Ectodermal cell (in vitro differentiated cells): Measurements from ENCODE around the gene KDM1A.

Source experiments
- H3K27ac ChIP-seq: 2 replicates; pipeline ENCODE4 v1.7.0; 2013; ENCODE audit warnings: mild to moderate bottlenecking, low read depth, low read length; ENCODE audit not compliant: insufficient read depth, poor library complexity, severe bottlenecking
- H3K27me3 ChIP-seq: 2 replicates; pipeline ENCODE4 v1.7.0; 2013; ENCODE audit warnings: mild to moderate bottlenecking, low read length; ENCODE audit not compliant: insufficient read depth, control insufficient read depth, poor library complexity, severe bottlenecking
- H3K36me3 ChIP-seq: one replicate; pipeline ENCODE4 v1.7.0; 2013; ENCODE audit warnings: low read length; ENCODE audit not compliant: control insufficient read depth, insufficient read depth
- H3K4me1 ChIP-seq: one replicate; pipeline ENCODE4 v1.7.0; 2013; ENCODE audit warnings: low read length; ENCODE audit not compliant: control insufficient read depth, insufficient read depth
- H3K4me3 ChIP-seq: 2 replicates; pipeline ENCODE4 v1.7.0; 2013; ENCODE audit warnings: low read depth, low read length, control low read depth; ENCODE audit not compliant: insufficient read depth
- H3K9me3 ChIP-seq: 2 replicates; pipeline ENCODE4 v1.7.0; 2013; ENCODE audit warnings: mild to moderate bottlenecking, low read length, moderate library complexity; ENCODE audit not compliant: control insufficient read depth
- WGBS, 2 experiments: methylation state at CpG; one replicate each; pipeline ENCODE4 v1.1.7; 2013; ENCODE audit warnings: missing lambda C conversion rate in 2 of 2; 5-methylcytosine and 5-hydroxymethylcytosine counted together

The KDM1A gene

DNA sequence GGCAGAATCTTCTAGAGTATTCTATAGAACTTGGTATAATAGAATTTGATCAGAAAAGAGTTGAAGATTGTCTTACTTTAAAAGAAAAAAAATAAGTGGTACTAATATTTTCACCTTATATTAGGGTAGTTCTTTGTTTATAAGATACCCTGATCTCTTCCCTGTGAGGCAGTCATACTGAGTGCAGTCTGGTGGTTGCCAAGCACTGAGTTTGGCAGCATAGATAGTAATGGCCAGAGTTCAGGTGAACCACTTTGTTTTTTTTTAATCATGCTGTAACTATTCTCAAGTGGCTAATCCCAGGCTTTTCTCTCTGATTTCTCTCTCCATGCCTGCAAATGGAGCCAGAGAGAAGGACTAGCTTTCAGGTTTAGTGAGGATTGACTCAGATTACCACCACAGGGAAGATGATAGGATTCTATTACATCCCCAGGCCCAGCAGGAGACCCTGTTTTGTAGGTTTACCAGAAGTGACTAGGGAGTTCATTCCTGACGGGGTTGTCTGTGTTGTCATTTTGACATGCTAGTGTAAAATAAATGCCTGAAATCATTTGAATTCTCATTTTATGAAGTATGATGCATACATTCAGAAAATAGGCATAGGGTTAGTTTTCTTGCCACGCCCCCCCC is 16.7 kb downstream of the KDM1A start:
- H3K36me3 ChIP-seq: peaks cover 3% of the 10 kb centered on the region
- no peaks in the 10 kb centered on the region for H3K27me3 ChIP-seq
- H3K27ac ChIP-seq: no peak overlapping the region
- no peak overlapping the region for H3K4me3 ChIP-seq
- H3K4me1 ChIP-seq: peaks cover 5% of the 10 kb centered on the region
- no peaks in the 10 kb centered on the region for H3K9me3 ChIP-seq
- WGBS, 2 experiments: 52 to 67% methylated on average over 1 to 2 of the region's 2 CpGs

DNA sequence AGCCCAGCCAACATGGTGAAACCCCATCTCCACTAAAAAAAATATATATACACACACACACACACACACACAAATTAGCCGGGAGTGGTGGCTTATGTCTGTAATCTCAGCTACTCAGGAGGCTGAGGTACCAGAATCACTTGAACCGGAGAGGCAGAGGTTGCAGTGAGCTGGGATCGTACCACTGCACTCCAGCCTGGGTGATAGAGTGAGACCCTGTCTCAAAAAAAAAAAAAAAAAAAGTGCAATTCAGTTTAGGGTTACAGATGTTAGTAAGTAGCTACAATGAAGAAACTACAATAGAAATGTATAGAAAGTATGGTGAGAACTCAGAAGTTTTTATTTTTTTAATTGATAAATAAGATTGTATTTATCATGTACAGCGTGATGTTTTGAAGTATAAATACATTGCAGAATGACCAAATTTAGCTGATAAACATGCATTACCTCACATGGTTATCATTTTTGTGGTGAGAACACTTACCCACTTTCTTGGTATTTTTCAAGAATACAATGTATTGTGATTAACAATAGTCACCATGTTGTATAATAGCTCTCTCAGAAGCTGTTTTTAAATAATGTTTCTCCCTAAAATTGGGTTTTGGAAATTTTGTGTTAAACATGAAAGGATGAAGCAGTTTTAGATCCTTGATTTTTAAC is 17.9 kb downstream of the KDM1A start:
- no peak overlapping the region for H3K4me3 ChIP-seq
- H3K4me1 ChIP-seq: peaks cover 5% of the 10 kb centered on the region
- 88 to 96% methylated on average over 3 to 4 of the region's 4 CpGs for WGBS, 2 experiments
- no peak overlapping the region for H3K27ac ChIP-seq
- no peaks in the 10 kb centered on the region for H3K36me3 ChIP-seq
- no peaks in the 10 kb centered on the region for H3K9me3 ChIP-seq
- H3K27me3 ChIP-seq: no peaks in the 10 kb centered on the region

DNA sequence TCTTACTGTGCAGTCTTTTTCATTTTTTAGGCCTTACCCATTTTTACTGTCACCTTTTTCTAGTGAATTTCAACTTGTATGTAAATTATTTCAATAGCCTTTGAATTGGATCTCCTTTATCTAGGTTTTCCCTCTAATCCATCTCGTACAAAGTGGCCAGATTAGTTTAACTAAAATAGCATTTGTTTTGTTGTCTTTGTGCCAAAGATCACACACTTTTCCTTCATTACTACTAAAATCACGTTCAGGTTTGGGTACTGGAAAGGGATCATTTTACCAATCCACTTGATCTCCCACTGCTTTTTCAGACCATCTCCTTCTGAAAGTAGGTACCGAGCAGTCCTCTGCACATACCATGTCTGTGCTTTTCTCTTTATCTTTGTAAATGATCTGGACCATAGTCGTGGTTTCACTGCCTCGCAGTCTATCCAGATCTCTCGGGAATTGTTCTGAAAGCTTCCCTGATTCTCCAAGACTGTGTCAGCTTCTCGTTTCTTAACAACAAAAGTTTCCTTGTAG is 20.1 kb downstream of the KDM1A start:
- no peak overlapping the region for H3K27ac ChIP-seq
- H3K36me3 ChIP-seq: no peaks in the 10 kb centered on the region
- WGBS, 2 experiments: 86 to 91% methylated on average over 6 of the region's 7 CpGs

DNA sequence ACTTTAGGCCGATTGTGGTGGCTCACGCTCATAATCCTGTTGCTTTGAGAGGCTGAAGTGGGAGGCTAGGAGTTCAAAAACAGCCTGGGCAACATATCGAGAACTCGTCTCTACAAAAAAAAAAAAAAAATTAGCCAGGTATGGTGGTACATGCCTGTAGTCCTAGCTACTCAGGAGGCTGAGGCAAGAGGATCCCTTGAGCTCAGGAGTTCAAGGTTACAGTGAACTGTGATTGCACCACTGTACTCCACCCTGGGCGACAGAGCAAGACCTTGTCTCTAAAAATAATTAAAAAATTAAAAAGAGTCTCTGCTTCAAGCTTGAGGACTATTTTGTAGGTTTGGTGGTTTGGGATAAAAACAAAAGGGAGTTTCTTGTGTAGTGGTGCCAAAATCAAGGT is 21.2 kb downstream of the KDM1A start:
- Histone ChIP-seq H3K9me3 (no peaks in the 10 kb centered on the region), H3K4me1 (no peaks in the 10 kb centered on the region), H3K27me3 (no peaks in the 10 kb centered on the region), H3K27ac (no peak overlapping the region), H3K4me3 (no peak overlapping the region), H3K36me3 (no peaks in the 10 kb centered on the region)
- WGBS, 2 experiments: 96% methylated on average over 4 to 5 of the region's 5 CpGs

More for the DNA sequence above, 20.1 kb downstream of the KDM1A start:
- Histone ChIP-seq H3K9me3 (no peaks in the 10 kb centered on the region), H3K27me3 (no peaks in the 10 kb centered on the region), H3K4me1 (peaks cover 5% of the 10 kb centered on the region), H3K4me3 (no peak overlapping the region)

DNA sequence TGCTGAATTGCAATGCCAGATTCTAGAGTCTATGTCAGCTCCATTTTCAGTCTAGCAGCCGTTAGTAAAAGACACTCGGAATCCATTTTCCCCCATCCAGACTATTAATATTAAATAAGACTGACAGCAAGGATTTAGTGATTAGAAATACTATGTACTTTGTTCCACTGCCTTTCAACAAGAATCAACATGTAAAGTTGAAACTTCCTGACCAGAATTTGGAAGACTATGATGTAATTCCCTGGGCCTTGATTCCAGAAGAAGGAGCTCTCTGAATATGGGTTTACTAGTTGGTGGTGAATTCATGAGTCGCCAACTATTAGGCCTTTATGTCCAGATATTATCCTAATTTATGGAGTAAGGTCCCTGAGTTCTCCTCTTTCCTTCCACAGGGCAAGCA is 24.8 kb downstream of the KDM1A start:
- Histone ChIP-seq H3K9me3 (no peaks in the 10 kb centered on the region), H3K27me3 (no peaks in the 10 kb centered on the region), H3K4me1 (no peaks in the 10 kb centered on the region), H3K27ac (no peak overlapping the region), H3K4me3 (no peak overlapping the region), H3K36me3 (no peaks in the 10 kb centered on the region)
- WGBS, 2 experiments: 93% methylated on average over 2 to 3 of the region's 3 CpGs

DNA sequence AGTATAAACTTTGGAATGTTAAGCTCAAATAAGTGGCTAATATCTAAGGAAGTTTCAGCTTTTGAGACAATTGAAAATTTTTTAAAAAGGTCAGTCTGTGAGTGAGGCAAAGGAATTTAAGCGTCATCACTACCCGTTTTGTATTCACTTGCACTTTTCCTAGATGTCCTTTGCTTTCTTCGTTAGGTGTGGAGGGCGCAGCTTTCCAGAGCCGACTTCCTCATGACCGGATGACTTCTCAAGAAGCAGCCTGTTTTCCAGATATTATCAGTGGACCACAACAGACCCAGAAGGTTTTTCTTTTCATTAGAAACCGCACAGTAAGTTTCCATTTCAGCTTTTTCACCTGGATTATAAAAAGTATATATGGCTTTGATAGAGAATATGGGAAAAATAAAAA is 30.9 kb downstream of the KDM1A start:
- WGBS, 2 experiments: 93 to 98% methylated on average over 6 to 7 of the region's 7 CpGs
- H3K36me3 ChIP-seq: peaks cover 26% of the 10 kb centered on the region

DNA sequence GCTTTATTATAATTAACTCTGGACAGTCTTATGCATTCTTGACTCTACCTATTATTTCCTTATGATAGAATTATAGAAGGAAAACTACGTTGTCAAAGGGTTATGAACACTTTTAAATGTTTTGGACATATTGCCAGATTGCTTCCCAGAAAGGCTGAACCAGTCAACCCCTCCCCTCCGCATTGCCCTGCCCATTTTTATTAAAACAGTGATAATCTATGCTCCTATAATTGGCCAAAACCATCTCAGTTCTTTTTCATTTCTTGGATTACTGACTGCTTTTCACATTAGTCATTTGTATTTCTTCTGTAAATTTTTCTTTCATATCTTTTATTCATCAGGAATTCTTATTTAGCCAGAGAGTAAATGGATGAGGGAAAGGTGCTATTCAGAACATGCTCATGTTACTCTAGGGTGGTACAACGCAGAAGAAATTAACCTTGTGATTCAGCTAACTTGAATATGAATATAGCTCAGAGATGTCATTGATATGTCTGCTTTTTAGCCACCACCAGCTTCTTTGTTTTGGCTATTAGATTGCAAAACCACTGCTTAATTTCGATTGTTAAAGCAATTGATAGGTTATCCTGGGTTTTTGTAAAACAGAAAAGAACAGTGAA is 32.1 kb downstream of the KDM1A start:
- H3K9me3 ChIP-seq: no peaks in the 10 kb centered on the region
- H3K36me3 ChIP-seq: peaks cover 26% of the 10 kb centered on the region
- no peaks in the 10 kb centered on the region for H3K27me3 ChIP-seq
- no peak overlapping the region for H3K4me3 ChIP-seq
- H3K4me1 ChIP-seq: no peaks in the 10 kb centered on the region
- no peak overlapping the region for H3K27ac ChIP-seq
- WGBS, 2 experiments: 87 to 89% methylated on average over 4 of the region's 4 CpGs

More for the DNA sequence above, 30.9 kb downstream of the KDM1A start:
- Histone ChIP-seq H3K4me1 (no peaks in the 10 kb centered on the region), H3K9me3 (no peaks in the 10 kb centered on the region), H3K4me3 (no peak overlapping the region), H3K27me3 (no peaks in the 10 kb centered on the region), H3K27ac (no peak overlapping the region)

DNA sequence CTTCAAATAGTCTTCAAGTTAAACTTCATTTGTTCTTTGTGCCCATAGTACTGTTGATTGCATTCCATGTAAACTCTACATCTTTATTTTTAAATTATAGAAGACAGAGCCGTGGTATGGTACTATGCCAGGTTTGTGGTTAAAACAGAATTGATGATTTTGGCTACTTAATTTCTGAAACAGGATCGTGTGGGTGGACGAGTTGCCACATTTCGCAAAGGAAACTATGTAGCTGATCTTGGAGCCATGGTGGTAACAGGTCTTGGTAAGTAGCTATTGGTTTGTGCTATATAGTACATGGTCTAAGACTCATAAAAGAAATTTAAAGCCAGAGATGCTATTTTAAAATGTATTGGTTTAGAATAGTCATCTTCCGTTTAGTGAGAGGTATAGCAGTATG is 38.0 kb downstream of the KDM1A start:
- Histone ChIP-seq H3K27ac (no peak overlapping the region), H3K4me3 (no peak overlapping the region), H3K36me3 (peaks cover 44% of the 10 kb centered on the region), H3K4me1 (no peaks in the 10 kb centered on the region), H3K9me3 (no peaks in the 10 kb centered on the region), H3K27me3 (no peaks in the 10 kb centered on the region)
- WGBS, 2 experiments: 94 to 98% methylated on average over 5 of the region's 5 CpGs

DNA sequence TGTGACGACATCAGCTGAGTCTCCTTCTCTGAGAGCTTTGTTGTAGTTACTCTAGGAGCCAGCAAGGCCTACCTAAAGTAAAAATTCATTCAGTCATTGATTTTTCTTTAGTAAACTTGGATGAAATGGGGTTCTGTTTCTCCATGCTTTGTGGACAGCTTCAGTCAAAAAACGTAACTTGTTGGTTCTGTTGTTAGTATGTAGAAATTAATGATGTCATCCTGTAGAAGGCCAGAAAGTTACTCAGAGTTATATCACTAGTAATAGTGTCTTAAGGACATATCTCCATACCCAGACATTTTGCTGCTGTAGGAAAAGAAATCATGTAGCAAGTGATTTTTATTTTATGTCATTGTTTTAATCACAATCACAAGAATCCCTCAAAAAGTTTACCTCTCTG is 43.0 kb downstream of the KDM1A start:
- Histone ChIP-seq H3K27ac (no peak overlapping the region), H3K9me3 (no peaks in the 10 kb centered on the region), H3K36me3 (peaks cover 38% of the 10 kb centered on the region), H3K4me3 (no peak overlapping the region), H3K27me3 (no peaks in the 10 kb centered on the region), H3K4me1 (no peaks in the 10 kb centered on the region)
- WGBS, 2 experiments: 91 to 100% methylated on average over 2 of the region's 2 CpGs

DNA sequence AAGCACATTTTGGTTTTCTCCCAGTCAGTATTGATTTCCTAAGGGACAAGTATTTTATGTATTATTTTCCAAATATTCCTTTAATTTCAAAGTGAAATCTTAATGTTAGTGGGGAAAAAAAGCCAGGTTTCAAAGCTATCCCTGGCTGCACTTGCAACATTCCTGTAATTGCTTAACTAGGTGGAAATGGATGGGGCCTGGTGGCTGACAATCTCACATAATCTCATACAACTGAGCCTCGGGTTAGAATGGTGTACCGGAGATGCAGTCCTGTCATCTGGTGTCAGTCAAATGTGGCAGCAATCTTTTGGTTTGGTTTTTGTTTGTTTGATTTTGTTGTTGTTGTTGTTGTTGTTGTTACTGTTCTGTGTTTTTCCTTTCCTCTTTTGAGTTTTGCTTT is 46.1 kb downstream of the KDM1A start:
- no peaks in the 10 kb centered on the region for H3K27me3 ChIP-seq
- no peak overlapping the region for H3K4me3 ChIP-seq
- H3K4me1 ChIP-seq: no peaks in the 10 kb centered on the region
- H3K36me3 ChIP-seq: peaks cover 44% of the 10 kb centered on the region
- WGBS, 2 experiments: 87 to 89% methylated on average over 2 of the region's 2 CpGs
- H3K27ac ChIP-seq: no peak overlapping the region
- no peaks in the 10 kb centered on the region for H3K9me3 ChIP-seq
